Right renal pelvis (tissue), 4 donors: ENCODE measurements around the gene GSTA2. TPM values are rescaled to one million over a fixed set of nuclear protein-coding genes. Genes with fewer than 3 reads are reported as not detected.
"Not testable (repeated sequence)": the region's sequence is repeated elsewhere in the genome, so short reads cannot be mapped to it uniquely, and the experiment has no call there.

Experiments used
- DNase-seq, 4 donors: peaks; one replicate each; pipeline ENCODE4 v3.0.0-alpha.2; 2013; ENCODE audit warnings: low read depth in 4 of 4, low spot score in 3 of 4, missing footprints in 1 of 4
- polyA plus RNA-seq, 4 donors: library from polyadenylated mRNA; unstranded; fragments of 120-200 nt; gene quantifications; one replicate each; pipeline ENCODE4 v1.2.1, GENCODE V29; 2013; ENCODE audit not compliant: insufficient read length in 4 of 4

GSTA2 gene
- polyA plus RNA-seq, 4 donors: 0.28 to 0.61 TPM; not detected in 2

DNA sequence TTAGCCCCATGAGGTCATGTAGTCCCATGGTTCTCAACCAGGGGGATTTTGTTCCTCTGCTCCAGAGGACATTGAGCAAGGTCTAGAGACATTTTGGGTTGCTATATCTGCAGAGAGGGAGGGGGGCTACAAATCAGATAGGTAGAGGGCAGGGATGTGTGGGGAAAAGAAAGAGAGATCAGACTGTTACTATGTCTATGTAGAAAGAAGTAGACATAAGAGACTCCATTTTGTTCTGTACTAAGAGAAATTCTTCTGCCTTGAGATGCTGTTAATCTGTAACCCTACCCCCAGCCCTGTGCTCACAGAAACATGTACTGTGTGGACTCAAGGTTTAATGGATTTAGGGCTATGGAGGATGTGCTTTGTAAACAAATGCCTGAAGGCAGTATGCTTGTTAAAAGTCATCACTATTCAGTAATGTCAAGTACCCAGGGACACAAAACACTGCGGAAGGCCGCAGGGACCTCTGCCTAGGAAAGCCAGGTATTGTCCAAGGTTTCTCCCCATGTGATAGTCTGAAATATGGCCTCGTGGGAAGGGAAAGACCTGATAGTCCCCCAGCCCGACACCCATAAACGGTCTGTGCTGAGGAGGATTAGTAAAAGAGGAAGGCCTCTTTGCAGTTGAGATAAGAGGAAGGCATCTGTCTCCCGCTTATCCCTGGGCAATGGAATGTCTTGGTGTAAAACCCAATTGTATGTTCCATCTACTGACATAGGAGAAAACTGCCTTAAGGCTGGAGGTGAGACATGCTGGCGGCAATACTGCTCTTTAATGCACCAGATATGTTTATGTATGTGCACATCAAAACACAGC, 1.4 kb downstream of the GSTA2 start:
- DNase-seq: not testable (repeated sequence)

DNA sequence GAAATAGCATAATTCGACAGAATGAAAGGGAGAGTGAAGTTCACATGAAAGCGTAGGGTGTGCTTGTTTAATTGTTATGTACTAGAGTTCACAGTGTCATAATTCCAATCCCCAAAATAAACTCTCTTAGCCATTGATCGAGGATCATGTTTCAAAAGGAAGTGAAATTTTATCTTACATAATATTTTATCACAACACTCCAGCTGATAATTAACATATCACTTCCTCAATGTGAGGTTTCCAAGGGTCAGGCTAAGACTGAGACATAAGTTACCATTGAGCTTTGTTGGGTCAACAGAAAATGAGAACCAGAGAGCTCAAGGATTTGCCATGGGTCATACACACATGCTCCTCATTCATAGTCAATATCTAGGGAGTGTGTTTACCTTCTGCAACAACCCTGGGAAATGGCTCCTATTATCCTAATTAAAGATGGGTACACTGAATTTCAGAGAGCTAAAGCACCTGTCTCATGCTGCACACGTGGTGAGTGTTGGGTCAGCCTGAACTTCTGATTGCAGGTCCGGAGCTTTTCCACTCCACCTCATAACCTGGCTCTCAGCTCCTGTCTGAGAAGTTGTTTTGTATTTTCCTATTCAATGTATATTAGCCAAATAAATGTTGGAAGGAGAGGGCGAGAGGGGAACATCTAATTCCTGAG, 3.0 kb downstream of the GSTA2 start:
- no peak for DNase-seq

DNA sequence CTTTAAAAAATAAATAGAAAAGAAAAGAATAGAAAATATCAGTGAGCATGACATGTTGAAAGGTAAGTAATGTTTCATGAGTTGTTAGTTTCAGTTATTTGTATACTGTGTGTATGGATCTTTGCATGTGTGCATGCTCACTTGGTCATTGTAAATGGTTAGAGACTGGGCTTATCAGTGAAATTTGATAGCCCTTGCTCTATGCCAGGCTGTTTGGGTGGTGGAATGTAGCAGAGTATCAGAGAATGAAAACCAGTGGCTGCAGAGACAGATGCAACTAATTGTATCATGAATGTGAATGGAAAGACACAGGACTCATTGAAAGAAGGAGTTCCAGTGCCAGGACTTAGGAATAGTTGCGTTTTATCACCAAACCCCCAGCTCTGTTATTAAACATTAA, 4.2 kb downstream of the GSTA2 start:
- DNase-seq: no peak

DNA sequence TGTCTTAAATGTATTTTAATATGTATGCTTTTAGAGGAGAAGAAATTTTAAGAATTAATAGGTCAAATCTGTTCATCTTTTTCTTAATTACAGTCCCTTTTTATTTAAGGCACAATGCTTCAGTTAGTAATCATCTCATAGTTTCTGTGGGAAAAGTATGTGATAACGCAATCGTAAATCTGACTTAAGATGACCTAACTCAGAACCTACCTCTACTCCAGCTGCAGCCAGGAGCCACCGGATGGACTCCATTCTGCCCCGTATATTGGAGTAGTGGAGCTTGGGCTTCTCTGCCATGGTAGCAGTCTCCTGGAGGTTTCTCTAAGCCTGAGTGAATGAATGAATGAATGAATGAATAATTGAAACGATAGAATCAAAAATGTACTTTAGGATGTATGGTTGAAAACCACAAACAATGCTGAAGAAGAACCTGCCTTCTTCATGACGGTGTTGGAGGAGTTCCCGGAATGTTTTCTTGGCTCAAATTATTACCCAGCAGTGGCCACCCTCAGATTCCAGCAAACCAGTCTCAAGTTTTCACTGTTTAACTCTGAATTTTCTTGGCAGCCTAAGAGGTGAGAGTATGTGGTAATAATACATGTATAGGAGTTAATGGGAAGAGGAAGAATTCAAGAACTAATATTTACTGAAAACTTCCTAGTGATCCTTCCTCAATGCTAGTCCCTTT, 5.5 kb downstream of the GSTA2 start:
- DNase-seq: not testable (repeated sequence)

DNA sequence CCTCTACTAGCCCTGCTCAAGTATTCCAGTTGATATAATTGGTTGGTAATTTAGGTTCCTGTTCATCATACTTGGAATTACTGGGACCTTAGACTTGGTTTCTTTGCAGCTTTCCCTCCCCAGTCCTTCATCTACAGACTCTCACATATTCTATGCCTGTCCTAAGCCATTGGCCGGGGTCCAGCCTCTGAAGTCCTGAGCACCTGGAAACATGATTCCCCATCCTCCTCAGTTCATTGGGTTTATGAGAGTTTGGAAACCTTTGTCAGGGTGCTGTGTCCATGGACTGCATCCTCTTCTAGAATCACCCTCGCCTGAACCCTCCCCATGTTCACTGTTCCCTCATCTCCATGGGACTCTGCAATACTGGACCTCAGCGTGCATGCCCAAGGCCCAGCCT, 8.8 kb downstream of the GSTA2 start:
- DNase-seq: no peak

DNA sequence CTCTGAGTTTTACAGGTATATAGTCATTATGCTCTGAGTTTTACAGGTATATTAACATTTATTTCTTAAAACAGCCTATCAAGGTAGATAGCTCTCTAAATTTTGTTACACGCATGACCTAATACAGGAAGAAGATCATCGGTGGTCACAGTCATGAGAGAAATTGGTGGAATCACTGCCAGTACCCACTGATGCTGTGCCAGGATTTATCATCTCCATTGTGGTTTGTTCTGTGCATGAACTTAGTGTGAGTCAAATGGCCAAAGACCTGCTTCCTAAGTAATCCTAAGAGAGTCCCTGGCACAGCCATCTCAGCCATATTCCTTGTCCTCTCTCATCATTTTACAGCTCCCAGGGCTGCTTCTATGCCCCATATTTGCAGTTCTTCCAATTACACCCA, 10.1 kb downstream of the GSTA2 start:
- DNase-seq: not testable (repeated sequence)

DNA sequence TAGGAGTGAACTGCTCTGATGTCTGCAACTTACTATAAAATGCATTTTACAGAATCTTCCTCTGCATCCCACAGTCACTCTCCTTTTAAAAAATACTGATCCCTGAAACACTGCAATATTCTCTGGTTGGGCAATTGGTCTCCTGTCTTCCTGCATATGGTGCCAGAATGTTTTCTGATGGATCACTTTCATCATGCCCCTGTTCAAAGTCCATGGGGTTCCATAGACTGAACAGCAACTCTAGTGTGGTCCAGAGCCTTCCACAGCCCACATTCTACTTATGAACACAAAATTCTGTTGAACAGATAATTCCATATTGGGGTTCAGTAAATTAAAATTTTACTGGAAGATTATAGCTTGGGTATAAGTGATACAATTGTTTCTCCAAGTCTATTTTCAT, 11.0 kb downstream of the GSTA2 start:
- no peak for DNase-seq

DNA sequence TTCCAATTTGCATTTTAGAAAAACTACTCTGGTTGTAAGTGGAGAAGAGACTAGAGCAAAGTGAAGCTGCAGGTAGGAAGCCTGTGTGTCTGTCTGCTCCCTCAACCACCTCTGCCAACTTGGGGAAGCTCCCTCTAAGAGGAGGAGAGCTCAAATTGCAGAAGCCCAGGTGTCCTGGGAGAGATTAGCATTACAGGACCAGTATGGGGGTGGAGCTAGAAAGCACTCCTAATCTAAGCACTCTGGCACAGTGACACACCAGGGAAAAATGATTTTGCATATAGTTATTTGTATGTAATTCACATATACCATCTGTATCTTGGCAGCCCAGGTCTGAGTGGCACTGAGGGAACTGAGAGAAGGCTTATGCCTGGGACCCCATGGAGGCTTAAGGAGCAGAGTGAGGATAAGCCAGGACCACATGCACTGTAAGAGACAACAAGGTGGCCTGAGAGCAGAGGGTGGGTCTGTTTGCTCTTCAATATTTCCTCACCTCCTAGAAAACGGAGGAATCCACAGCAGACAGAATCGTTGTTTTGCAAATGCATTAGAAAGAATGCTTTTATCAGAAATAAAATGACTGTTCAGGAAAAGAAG, 13.6 kb downstream of the GSTA2 start:
- DNase-seq: no peak

DNA sequence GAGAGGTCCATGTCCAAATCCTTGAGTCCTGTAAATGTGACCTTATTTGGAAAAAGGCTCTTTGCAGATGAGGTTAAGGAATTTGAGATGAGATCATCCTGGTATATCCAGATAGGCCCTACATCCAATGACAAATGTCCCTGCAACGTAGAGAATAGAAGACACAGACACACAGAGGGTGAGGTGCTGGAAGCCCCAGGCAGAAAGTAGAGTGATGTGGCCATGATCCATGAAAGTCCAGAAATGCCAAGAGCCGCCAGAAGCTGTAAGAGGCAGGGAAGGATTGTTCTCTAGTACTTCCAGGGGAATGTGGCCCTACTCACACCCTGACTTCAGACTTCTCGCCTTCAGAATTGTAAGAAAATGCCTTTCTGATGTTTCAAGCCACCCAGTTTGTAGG, 16.0 kb downstream of the GSTA2 start:
- not testable (repeated sequence) for DNase-seq

DNA sequence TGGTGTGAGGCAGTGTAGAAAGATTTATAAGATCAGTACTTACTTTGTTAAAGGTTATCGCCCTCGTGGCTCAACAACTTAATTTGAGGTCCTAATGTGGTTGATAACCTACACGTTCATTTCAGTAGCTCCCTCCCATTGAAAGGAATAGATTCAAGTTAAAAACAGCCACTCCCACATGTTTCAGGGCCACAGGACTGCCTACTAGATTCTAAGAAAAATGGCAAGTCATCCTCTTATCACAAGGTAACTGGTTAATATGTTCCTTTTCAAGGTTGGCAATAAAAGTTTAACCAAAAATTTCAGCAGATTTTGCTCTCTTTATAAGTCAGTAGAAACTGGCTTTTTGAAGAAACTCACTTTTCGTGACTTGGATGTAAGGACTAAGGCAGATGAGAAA, 17.1 kb downstream of the GSTA2 start:
- DNase-seq: no peak

DNA sequence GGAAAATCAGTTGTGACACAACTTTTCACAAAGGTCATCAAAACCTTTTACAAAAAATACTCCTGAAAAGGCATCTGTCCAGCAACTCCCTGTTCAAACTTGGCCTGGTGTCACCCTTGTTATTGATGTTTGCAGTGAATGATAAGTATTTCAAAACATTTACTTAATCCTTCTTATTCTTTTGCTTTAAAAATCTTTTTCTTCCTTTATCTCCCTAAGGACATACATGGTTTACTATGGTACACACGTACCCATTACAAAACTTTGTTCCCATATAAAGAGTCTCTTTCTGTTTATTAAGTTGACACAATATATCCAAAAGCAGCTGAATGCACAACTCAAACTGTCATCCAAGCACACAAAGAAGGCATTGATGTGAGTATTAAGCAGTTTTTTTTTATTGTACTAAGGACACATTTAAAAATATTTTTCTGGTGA, 17.5 kb downstream of the GSTA2 start:
- no peak for DNase-seq

DNA sequence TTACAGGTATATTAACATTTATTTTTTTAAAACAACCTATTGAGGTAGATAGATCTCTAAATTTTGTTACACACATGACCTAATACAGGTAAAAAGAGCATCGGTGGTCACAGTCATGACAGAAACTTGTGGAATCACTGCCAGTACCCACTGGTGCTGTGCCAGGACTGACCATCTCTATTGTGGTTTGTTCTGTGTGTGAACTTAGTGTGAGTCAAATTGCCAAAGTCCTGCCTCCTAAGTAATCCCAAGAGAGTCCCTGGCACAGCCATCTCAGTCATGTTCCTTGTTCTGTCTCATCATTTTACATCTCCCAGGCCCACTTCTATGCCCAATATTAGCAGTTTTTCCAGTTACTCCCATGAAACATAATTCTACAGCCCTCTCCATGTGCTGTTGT, 21.4 kb downstream of the GSTA2 start:
- DNase-seq: no peak

DNA sequence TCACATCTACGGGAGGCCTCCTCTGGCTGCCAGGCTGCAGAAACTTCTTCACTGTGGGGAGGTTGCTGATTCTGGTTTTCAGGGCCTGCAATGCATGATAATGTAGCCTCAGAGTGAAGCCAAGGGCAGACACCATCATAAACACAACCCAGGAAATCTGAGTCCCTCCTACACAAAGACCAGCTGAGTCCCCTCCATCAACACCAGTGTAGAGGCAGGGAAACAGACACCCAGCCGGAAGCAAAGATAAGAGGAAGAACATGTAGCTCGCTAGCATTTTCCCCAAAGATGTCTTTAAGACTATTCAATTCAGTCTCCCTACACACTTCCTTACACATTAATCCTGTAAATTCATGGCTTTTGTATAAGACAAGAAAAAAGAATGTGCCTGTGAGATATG, 23.6 kb downstream of the GSTA2 start:
- no peak for DNase-seq

DNA sequence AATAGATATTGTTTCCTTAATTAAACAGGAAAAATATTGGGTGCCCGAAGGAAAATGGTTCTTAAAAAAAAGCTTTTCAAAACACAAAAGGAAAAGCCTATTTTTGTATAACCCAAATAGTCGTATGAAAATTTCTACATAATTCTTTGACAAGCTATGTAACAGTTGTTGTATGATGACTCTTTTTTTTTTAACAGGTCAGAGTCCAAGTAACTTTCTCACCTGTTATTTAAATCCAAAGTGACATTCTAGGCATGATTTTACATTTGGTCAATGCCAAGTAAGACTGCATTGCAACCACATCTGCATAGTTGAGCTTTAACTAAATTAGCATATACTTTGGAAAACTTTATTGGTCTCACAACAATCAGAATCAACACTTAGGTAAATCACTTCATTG, 24.1 kb downstream of the GSTA2 start:
- no peak for DNase-seq

DNA sequence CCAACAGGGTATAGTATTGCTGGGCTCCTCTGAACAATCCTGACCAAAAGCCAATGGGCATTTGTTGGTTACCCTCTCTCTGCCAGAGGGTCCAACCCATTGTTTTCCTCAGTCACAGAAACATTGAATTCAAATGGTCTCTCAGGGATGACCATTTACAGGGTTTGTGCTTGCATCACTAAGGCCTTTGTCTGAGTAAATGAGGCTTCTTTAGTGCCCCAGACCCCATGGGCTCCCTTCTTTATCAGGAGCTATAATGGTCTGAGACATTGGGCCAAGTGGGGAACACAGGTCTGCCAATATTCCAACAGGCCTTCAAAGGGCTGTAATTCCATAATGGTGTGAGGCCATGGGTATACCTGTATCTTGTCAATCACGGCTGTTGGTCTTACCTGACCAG, 27.1 kb downstream of the GSTA2 start:
- no peak for DNase-seq

DNA sequence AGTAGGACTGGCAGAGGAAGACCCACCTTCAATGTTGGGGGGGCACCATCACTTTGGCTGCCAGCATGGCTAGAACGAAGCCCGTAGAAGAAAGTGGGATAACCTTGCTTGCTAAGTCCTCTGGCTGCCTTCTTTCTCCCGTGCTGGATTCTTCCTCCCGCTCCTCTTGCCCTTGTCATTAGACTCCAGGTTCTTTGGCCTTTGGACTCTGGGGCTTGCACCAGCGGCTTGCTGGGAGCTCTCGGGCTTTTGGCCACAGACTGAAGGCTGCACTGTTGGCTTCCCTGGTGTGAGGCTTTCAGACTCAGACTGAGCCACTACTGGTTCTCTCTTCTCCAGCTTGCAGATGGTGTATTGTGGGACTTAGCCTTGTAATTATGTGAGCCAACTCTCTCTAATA, 28.2 kb downstream of the GSTA2 start:
- DNase-seq: no peak

DNA sequence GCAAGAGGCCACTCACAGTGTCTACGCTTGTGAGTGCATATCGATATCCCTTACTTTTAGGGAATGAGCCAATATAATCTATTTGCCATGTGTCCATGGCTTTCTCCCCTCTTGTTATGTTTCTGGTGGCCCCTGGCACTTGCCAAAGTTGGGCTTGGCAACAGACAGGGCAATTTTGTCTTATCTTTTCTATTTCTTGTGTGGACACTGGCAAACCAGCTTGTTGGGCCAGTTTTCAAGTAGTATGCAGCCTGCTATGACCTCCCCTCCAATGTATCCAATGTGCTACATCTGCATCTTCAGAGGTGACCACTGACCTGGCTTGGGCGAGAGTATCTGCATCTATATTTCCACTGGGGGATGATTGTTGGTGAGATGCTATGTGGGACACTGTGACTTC, 29.2 kb downstream of the GSTA2 start:
- DNase-seq: no peak

DNA sequence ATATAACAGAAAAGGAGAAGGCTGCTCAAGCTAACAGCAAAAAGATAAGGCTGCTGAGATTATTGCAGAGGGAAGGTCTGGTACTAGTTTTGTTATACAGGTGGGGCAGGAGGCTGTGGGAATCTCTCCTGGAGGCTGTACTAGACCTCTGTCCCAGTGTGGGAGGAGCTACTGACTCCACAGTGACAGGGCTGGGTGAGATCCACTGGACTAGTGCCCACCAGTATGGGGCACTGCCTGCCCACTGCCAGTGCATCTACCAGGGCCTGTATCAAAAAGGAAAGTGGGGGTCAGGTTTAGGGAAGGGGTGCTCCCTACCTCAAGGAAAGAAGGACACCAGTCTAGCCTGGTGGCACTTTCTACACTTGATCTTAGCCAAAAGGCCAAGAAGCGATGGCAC, 30.1 kb downstream of the GSTA2 start:
- no peak for DNase-seq

DNA sequence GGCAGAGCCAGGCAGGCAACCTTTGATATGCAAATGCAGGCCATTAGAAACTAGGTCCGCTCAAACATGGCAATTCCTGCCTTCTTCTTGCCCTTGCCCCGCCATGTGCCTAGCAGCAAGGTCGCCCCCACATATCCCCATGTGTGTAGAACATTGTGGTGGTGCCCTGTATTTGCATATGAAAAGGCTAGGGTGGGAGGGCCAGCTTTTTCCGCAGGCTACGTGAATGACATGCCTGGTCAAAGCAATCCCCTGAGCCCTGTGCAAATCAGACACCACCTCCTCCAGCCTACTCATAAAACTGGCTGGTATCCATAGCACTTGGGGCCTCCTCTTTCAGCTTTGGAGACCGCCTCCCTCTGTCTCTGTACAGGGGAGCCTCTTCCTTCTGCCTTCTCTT, 31.6 kb downstream of the GSTA2 start:
- DNase-seq: no peak

DNA sequence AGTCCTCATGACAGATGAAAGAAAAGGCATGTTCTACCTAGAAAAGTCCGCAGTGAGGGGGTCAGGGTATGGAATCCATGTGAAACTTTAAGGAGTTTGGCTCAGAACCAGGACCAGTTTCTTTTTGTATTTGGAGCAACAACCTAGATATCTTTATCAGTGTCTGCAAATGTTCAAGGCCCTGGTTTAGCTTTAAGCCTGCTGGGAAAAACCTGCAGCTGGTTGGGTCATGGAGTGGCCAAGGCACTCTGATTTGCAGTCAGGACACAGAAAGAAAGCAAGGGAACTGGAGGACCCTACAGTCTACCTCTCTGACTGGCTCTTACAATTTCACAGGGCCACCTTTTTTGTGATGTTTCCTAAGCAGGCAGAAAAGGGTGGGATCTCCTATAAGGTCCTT, 33.7 kb downstream of the GSTA2 start:
- no peak for DNase-seq

DNA sequence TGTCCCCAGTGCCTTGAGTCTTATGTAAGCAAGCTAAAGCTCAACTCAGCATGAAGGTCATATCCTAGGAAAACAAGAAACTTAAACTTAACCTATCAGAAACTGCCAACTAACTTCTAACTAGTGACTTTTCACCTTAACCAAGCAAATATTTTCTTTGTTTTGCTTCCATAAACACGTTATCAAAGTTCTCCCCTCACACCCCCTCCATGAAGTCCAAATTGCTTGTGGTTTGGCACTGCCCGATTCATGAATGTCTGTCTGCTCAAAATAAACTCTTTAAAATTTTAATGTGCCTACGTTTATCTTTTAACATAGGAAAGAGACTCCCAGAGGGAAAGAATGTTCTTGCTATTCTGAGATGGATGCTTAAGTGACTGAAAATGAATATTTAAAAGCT, 34.9 kb downstream of the GSTA2 start:
- no peak for DNase-seq
